K562 (cell line): ENCODE data around the gene IDNK. TPM values are rescaled to one million over a fixed set of nuclear protein-coding genes. Genes with fewer than 3 reads are reported as not detected.

Source experiments
- ATAC-seq: fragments of 200-7000 bp; cut with Tn5 transposase; 3 replicates; pipeline ENCODE4 v1.9.1; 2020; ENCODE audit warnings: moderate library complexity
- BruUV-seq: library from RNA; stranded (reverse); fragments of 400-500 nt; replicated peaks from 2 replicates; lab custom pipeline; 2021; lab: Mats Ljungman, UMichigan
- CTCF ChIA-PET: fragments of 300-600 bp; formaldehyde crosslinking; extraction: SDS; loops from one replicate; lab custom pipeline; 2021; ENCODE audit warnings: low intra/inter-chr PET ratio; lab: Yijun Ruan, JAX
- POLR2A ChIA-PET: fragments of 300-600, 350-650 bp; sonication (Branson Sonifier 250); formaldehyde crosslinking; extraction: SDS; loops from one replicate; lab custom pipeline; 2021; ENCODE audit warnings: antibody characterized with exemption, inconsistent platforms; lab: Yijun Ruan, JAX
- DNase-seq, 4 experiments: peaks; one replicate each; pipeline versions ENCODE4 v3.0.0 to v3.0.0-alpha.2; 2011 to 2018; ENCODE audit warnings: low spot score in 3 of 4, mixed read lengths in 3 of 4; ENCODE audit errors: extremely low read depth in 1 of 4
- FAIRE-seq: peaks from 2 replicates; lab custom pipeline; 2011; peaks lifted over from hg19 to GRCh38; lab: Jason Lieb, UNC
- H2AFZ ChIP-seq: 2 replicates; pipeline ENCODE4 v1.6.0; 2011; ENCODE audit warnings: low read depth, low read length, control low read depth, inconsistent platforms
- H3K27ac ChIP-seq: fragments of 200-600 bp; 3 replicates; pipeline ENCODE4 v1.8.0; 2011; ENCODE audit warnings: low read depth, mild to moderate bottlenecking, control low read depth, inconsistent platforms, low read length, moderate library complexity, mixed read lengths; ENCODE audit errors: extremely low read depth
- H3K27me3 ChIP-seq, 2 experiments: fragments of 300-600 bp in 1 of 2; 2 replicates in 1 of 2; 3 replicates in 1 of 2; pipeline versions ENCODE4 v1.6.0 to v1.8.0; 2011; ENCODE audit warnings: inconsistent platforms in 2 of 2, low read length in 2 of 2, mild to moderate bottlenecking in 1 of 2, mixed read lengths in 1 of 2, moderate library complexity in 1 of 2; ENCODE audit not compliant: control insufficient read depth in 2 of 2, insufficient read depth in 2 of 2
- H3K36me3 ChIP-seq: fragments of 300-600 bp; 3 replicates; pipeline ENCODE4 v1.8.0; 2011; ENCODE audit warnings: mild to moderate bottlenecking, low read length, inconsistent platforms; ENCODE audit not compliant: control insufficient read depth, insufficient read depth
- H3K4me1 ChIP-seq, 2 experiments: fragments of 200-600 bp in 1 of 2; replicated peaks in 1 of 2; 2 replicates in 1 of 2; 3 replicates in 1 of 2; pipeline versions ENCODE4 v1.5.1 to v1.8.0; 2011; ENCODE audit warnings: inconsistent platforms in 2 of 2, low read length in 2 of 2, mild to moderate bottlenecking in 1 of 2, mixed read lengths in 1 of 2, moderate library complexity in 1 of 2; ENCODE audit not compliant: control insufficient read depth in 2 of 2, insufficient read depth in 2 of 2
- H3K4me2 ChIP-seq: 2 replicates; pipeline ENCODE4 v1.6.1; 2011; ENCODE audit warnings: low read length, control low read depth, inconsistent platforms, mixed read lengths; ENCODE audit not compliant: insufficient read depth
- H3K4me3 ChIP-seq: fragments of 200-600 bp; sonication (generic), shearing (Covaris generic); 2 replicates; pipeline ENCODE4 v1.5.1; 2016; ENCODE audit warnings: control low read depth, inconsistent platforms
- H3K79me2 ChIP-seq: fragments of 200-600 bp; 3 replicates; pipeline ENCODE4 v1.8.0; 2011; ENCODE audit warnings: low read length, inconsistent platforms; ENCODE audit not compliant: control insufficient read depth, insufficient read depth
- H3K9ac ChIP-seq, 2 experiments: 2 replicates each; pipeline versions ENCODE4 v1.6.0 to v1.6.1; 2011; ENCODE audit warnings: low read depth in 2 of 2, low read length in 2 of 2, control low read depth in 1 of 2, inconsistent platforms in 1 of 2, mild to moderate bottlenecking in 1 of 2, mixed read lengths in 1 of 2; ENCODE audit not compliant: insufficient read depth in 1 of 2
- H3K9me1 ChIP-seq: one replicate; pipeline ENCODE4 v1.6.0; 2011; ENCODE audit warnings: inconsistent platforms, mild to moderate bottlenecking, low read length, moderate library complexity; ENCODE audit not compliant: control insufficient read depth, insufficient read depth
- H3K9me3 ChIP-seq: replicated peaks from 2 replicates; pipeline ENCODE4 v1.5.1; 2011; ENCODE audit warnings: low read depth, low read length, inconsistent platforms; ENCODE audit not compliant: control insufficient read depth, insufficient read depth
- H4K20me1 ChIP-seq: replicated peaks from 2 replicates; pipeline ENCODE4 v1.6.1; 2011; ENCODE audit warnings: low read length, inconsistent platforms, mixed read lengths; ENCODE audit not compliant: control insufficient read depth, insufficient read depth
- DACH1 ChIP-seq: fragments of 450-650 bp; IDR thresholded peaks from 2 replicates; pipeline ENCODE4 v1.6.1; 2018; ENCODE audit not compliant: partially characterized antibody
- GABPB1 ChIP-seq: sonication (generic); formaldehyde crosslinking; IDR thresholded peaks from 2 replicates; pipeline ENCODE4 v1.8.0; 2022; ENCODE audit warnings: mild to moderate bottlenecking, missing genetic modification reagents
- HDAC8 ChIP-seq: fragments of 450-650 bp; IDR thresholded peaks from 2 replicates; pipeline ENCODE4 v1.6.1; 2016; ENCODE audit warnings: mild to moderate bottlenecking, missing genetic modification characterization, moderate library complexity, missing compliant biosample characterization
- NRF1 ChIP-seq, 2 experiments: fragments of 450-650 bp; IDR thresholded peaks in 1 of 2; conservative IDR thresholded peaks in 1 of 2; 2 replicates each; pipeline ENCODE4 v1.6.1; 2014; ENCODE audit warnings: mild to moderate bottlenecking in 2 of 2
- PBX2 ChIP-seq, 2 experiments: IDR thresholded peaks in 1 of 2; conservative IDR thresholded peaks in 1 of 2; 2 replicates each; pipeline ENCODE4 v1.6.1; 2016; ENCODE audit warnings: low read depth in 2 of 2, mild to moderate bottlenecking in 1 of 2, missing compliant biosample characterization in 1 of 2, missing genetic modification characterization in 1 of 2, moderate library complexity in 1 of 2
- RCOR1 ChIP-seq, 2 experiments: IDR thresholded peaks; 2 replicates each; pipeline ENCODE4 v1.6.1; 2012; ENCODE audit warnings: low read depth in 2 of 2, low read length in 2 of 2, borderline replicate concordance in 1 of 2, improper control_type of control experiment in 1 of 2
- SMARCC2 ChIP-seq: fragments of 450-650 bp; IDR thresholded peaks from 2 replicates; pipeline ENCODE4 v1.6.1; 2017; ENCODE audit warnings: antibody characterized with exemption, moderate library complexity, mild to moderate bottlenecking, low read depth
- TAF1 ChIP-seq: IDR thresholded peaks from 2 replicates; pipeline ENCODE4 v1.6.1; 2011; ENCODE audit warnings: mild to moderate bottlenecking, low read length, moderate library complexity; ENCODE audit not compliant: insufficient read depth, control insufficient read depth, severe bottlenecking; ENCODE audit errors: extremely low read depth
- ZEB2 ChIP-seq: fragments of 450-650 bp; IDR thresholded peaks from 2 replicates; pipeline ENCODE4 v1.6.1; 2016
- ZNF449 ChIP-seq: fragments of 250-450 bp; sonication (Bioruptor Pico); IDR thresholded peaks from 2 replicates; pipeline ENCODE4 v1.8.0; 2022; ENCODE audit warnings: moderate library complexity, mild to moderate bottlenecking, inconsistent platforms
- ZNF75A ChIP-seq: fragments of 450-650 bp; formaldehyde crosslinking; IDR thresholded peaks from 2 replicates; pipeline ENCODE4 v1.4.0; 2020; ENCODE audit warnings: mild to moderate bottlenecking
- WGBS: fragments of 100-300 bp; shearing (Covaris generic); methylation state at CpG from one replicate; pipeline ENCODE4 v1.1.6; 2016; ENCODE audit warnings: low coverage, mixed read lengths; ENCODE audit not compliant: insufficient coverage; ENCODE audit errors: missing lambda C conversion rate; 5-methylcytosine and 5-hydroxymethylcytosine counted together
- in situ Hi-C: fragments of 300-500 bp; cut with MboI; formaldehyde crosslinking; loops from 4 replicates; pipeline ENCODE4 v1.15.0; 2018; ENCODE audit warnings: inconsistent platforms, mixed read lengths
- intact Hi-C: fragments of 100-400 bp; cut with micrococcal nuclease; formaldehyde crosslinking; loops from 2 replicates; pipeline ENCODE4 v1.14.2; 2022
- polyA plus RNA-seq, 8 experiments: library from polyadenylated mRNA; depleted of rRNA in 4 of 8; stranded (reverse) in 5 of 8; unstranded in 3 of 8; fragments of >200 nt; fragmentation: Nextera tagmentation in 2 of 8; fragmentation: Illumina TruSeq in 1 of 8; extraction: Ambion mirVana in 2 of 8; extraction: Trizol in 1 of 8; gene quantifications; 2 replicates each; pipeline versions ENCODE4 v1.2.1 to v1.2.3, GENCODE V29; 2011 to 2014; ENCODE audit warnings: inconsistent platforms in 1 of 8, missing spikeins in 1 of 8
- total RNA-seq, 7 experiments: library from RNA; depleted of rRNA in 6 of 7; stranded (reverse); fragments of >200 nt in 6 of 7; fragmentation: Illumina TruSeq in 2 of 7; extraction: Trizol in 2 of 7; gene quantifications; 2 replicates each; pipeline versions ENCODE4 v1.2.1 to v1.2.3, GENCODE V29; 2011 to 2021; ENCODE audit warnings: low replicate concordance in 1 of 7
- TF ChIP-seq, protein P1 (sequence below): fragments of 450-650 bp; IDR thresholded peaks from one replicate; pipeline ENCODE4 v1.6.1; 2018; ENCODE audit warnings: mild to moderate bottlenecking, moderate library complexity; ENCODE audit not compliant: partially characterized antibody
- TF ChIP-seq, protein P2 (sequence below): sonication (generic); formaldehyde crosslinking; IDR thresholded peaks from 2 replicates; pipeline ENCODE4 v1.8.1; 2023; ENCODE audit warnings: mild to moderate bottlenecking, missing genetic modification reagents

Gene IDNK
- total and polyA plus RNA-seq, 9 of the 15 experiments (the other 6 are each of a cell fraction or from before 2014, with no cell fraction given) = 0.41 to 1.1 (median 0.55) TPM

- TF ChIP-seq SMARCC2 (no peak), NRF1 (conservative IDR thresholded peaks at IDR 0.05 in 1 of 2, IDR thresholded peaks at IDR 0.05 in 1 of 2) (no peak), RCOR1 (IDR thresholded peaks at IDR 0.05; ENCODE audit: borderline replicate concordance in 1 of 2, low read depth in 2 of 2, low read length in 2 of 2) (no peak), PBX2 (CRISPR knock-in tag; IDR thresholded peaks at IDR 0.05; ENCODE audit: low read depth) (no peak), PBX2 (tag; conservative IDR thresholded peaks at IDR 0.05; ENCODE audit: low read depth) (no peak)
- TF ChIP-seq, protein P1, sequence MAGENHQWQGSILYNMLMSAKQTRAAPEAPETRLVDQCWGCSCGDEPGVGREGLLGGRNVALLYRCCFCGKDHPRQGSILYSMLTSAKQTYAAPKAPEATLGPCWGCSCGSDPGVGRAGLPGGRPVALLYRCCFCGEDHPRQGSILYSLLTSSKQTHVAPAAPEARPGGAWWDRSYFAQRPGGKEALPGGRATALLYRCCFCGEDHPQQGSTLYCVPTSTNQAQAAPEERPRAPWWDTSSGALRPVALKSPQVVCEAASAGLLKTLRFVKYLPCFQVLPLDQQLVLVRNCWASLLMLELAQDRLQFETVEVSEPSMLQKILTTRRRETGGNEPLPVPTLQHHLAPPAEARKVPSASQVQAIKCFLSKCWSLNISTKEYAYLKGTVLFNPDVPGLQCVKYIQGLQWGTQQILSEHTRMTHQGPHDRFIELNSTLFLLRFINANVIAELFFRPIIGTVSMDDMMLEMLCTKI = no peak
- TF ChIP-seq, all 486 proteins: peak for 0
Measured at GRCh38 chr9:83599071-83599470, 23.9 kb upstream of the IDNK start (continued).

- no peak for ATAC-seq
- H4K20me1 ChIP-seq = no peaks in the 10 kb centered on the region; the same call in 1 of the 2 replicates
- 0% methylated on average over 1 of the region's 2 CpGs for WGBS
- TF ChIP-seq, protein P2, sequence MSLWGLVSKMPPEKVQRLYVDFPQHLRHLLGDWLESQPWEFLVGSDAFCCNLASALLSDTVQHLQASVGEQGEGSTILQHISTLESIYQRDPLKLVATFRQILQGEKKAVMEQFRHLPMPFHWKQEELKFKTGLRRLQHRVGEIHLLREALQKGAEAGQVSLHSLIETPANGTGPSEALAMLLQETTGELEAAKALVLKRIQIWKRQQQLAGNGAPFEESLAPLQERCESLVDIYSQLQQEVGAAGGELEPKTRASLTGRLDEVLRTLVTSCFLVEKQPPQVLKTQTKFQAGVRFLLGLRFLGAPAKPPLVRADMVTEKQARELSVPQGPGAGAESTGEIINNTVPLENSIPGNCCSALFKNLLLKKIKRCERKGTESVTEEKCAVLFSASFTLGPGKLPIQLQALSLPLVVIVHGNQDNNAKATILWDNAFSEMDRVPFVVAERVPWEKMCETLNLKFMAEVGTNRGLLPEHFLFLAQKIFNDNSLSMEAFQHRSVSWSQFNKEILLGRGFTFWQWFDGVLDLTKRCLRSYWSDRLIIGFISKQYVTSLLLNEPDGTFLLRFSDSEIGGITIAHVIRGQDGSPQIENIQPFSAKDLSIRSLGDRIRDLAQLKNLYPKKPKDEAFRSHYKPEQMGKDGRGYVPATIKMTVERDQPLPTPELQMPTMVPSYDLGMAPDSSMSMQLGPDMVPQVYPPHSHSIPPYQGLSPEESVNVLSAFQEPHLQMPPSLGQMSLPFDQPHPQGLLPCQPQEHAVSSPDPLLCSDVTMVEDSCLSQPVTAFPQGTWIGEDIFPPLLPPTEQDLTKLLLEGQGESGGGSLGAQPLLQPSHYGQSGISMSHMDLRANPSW (CRISPR knock-in tag) = no peak
- no peak for TF ChIP-seq GABPB1 (CRISPR knock-in tag)
- no peak for TF ChIP-seq ZEB2
- no peak for TF ChIP-seq DACH1
- no peak for TF ChIP-seq ZNF449 (CRISPR knock-in tag)
- TF ChIP-seq TAF1 = no peak
- TF ChIP-seq HDAC8 = no peak
- TF ChIP-seq ZNF75A = no peak
Measured at GRCh38 chr9:83601463-83601862, 21.5 kb upstream of the IDNK start.

More at GRCh38 chr9:83601463-83601862, 21.5 kb upstream of the IDNK start:
- no peak for FAIRE-seq
- H3K9ac ChIP-seq = no peak overlapping the region
- no TSS peak for BruUV-seq
- H3K79me2 ChIP-seq = no peaks in the 10 kb centered on the region
- H3K4me2 ChIP-seq = no peak overlapping the region
- H3K27me3 ChIP-seq = no peaks in the 10 kb centered on the region
- DNase-seq = no peak
- intact Hi-C loops = no loop called here
- ChIA-PET POLR2A (no interaction called here), CTCF (no interaction called here)
- H3K27ac ChIP-seq = no peak overlapping the region
- H3K4me1 ChIP-seq = no peaks in the 10 kb centered on the region
- in situ Hi-C loops = loop anchor here (25.0 kb wide), 1 partner anchor 311 kb away; the partner anchor contains the start of gene KIF27
- no peaks in the 10 kb centered on the region for H3K9me3 ChIP-seq
- no peak overlapping the region for H3K4me3 ChIP-seq
- H3K36me3 ChIP-seq = no peaks in the 10 kb centered on the region
- H3K9me1 ChIP-seq = no peaks in the 10 kb centered on the region
- no peak overlapping the region for H2AFZ ChIP-seq
